Activated CD8-positive, alpha-beta memory T cell treated with anti-CD3 and anti-CD28 coated beads for 48 hours (primary cell): ENCODE data around the gene IL1R2.

Experiments used
- DNase-seq, 3 experiments: peaks; one replicate each; pipeline ENCODE4 v3.0.0-alpha.2; 2020; ENCODE audit warnings: low read depth in 2 of 3, low spot score in 2 of 3

The IL1R2 gene

GRCh38 chr2:102018823-102019445, 27.2 kb downstream of the IL1R2 start:
- DNase-seq, result no peak

- DNase-seq, result peak; percentile 56 to 86 (median 82)
These were observed 28.9 kb downstream of the IL1R2 start for GRCh38 chr2:102020596-102021170.

GRCh38 chr2:102021779-102022178, 30.0 kb downstream of the IL1R2 start:
- no peak for DNase-seq

- DNase-seq, result no peak
These were observed 31.3 kb downstream of the IL1R2 start for GRCh38 chr2:102022884-102023539.

GRCh38 chr2:102024410-102024809, 32.6 kb downstream of the IL1R2 start:
- DNase-seq, result no peak

- DNase-seq, result no peak
These were observed 33.3 kb downstream of the IL1R2 start for GRCh38 chr2:102025016-102025501.

- no peak for DNase-seq
These were observed 34.0 kb downstream of the IL1R2 start for GRCh38 chr2:102025583-102026267.

GRCh38 chr2:102027036-102027980, 35.5 kb downstream of the IL1R2 start:
- DNase-seq, result no peak

- no peak for DNase-seq
These were observed 36.7 kb downstream of the IL1R2 start for GRCh38 chr2:102028470-102028869.

GRCh38 chr2:102029405-102029804, 37.6 kb downstream of the IL1R2 start:
- DNase-seq, result no peak

- no peak for DNase-seq
These were observed 38.2 kb downstream of the IL1R2 start for GRCh38 chr2:102029952-102030351.

GRCh38 chr2:102030502-102030854, 38.7 kb downstream of the IL1R2 start:
- no peak for DNase-seq

- no peak for DNase-seq
These were observed 39.2 kb downstream of the IL1R2 start for GRCh38 chr2:102030855-102031527.

GRCh38 chr2:102032368-102033030, 40.7 kb downstream of the IL1R2 start:
- no peak for DNase-seq

GRCh38 chr2:102033031-102033749, 41.4 kb downstream of the IL1R2 start:
- no peak for DNase-seq

GRCh38 chr2:102033750-102034682, 42.3 kb downstream of the IL1R2 start:
- no peak for DNase-seq

GRCh38 chr2:102034683-102035548, 43.2 kb downstream of the IL1R2 start:
- DNase-seq, result no peak
